GM23338 (cell line): ENCODE measurements around the gene MMP25. TPM values are rescaled to one million over a fixed set of nuclear protein-coding genes. Genes with fewer than 3 reads are reported as not detected.

ENCODE experiments used
- CREB1 ChIP-seq: fragments of 250-450 bp; sonication (Bioruptor Pico); IDR thresholded peaks from 2 replicates; pipeline ENCODE4 v1.5.0; 2020; ENCODE audit warnings: low read depth, mild to moderate bottlenecking, moderate library complexity
- EZH2 ChIP-seq: fragments of 200-600 bp; sonication (generic); IDR thresholded peaks from one replicate; pipeline ENCODE4 v1.8.0; 2017; ENCODE audit warnings: antibody characterized with exemption, mild to moderate bottlenecking, low read depth; ENCODE audit not compliant: unreplicated experiment
- POLR2AphosphoS5 ChIP-seq: IDR thresholded peaks from 2 replicates; pipeline ENCODE4 v1.6.1; 2016; ENCODE audit warnings: antibody characterized with exemption, low read depth
- STAT1 ChIP-seq: IDR thresholded peaks from one replicate; pipeline ENCODE4 v1.6.1; 2016; ENCODE audit warnings: antibody characterized with exemption; ENCODE audit not compliant: unreplicated experiment
- ZNF331 ChIP-seq: fragments of 250-450 bp; sonication (Bioruptor Pico); IDR thresholded peaks from 2 replicates; pipeline ENCODE4 v1.5.0; 2020; ENCODE audit warnings: low read depth, mild to moderate bottlenecking, moderate library complexity
- polyA plus RNA-seq: library from polyadenylated mRNA; unstranded; fragments of >200 nt; fragmentation: Nextera tagmentation; extraction: Ambion mirVana; gene quantifications from 2 replicates; pipeline ENCODE4 v1.2.1, GENCODE V29; 2016
- total RNA-seq: library from RNA; depleted of rRNA; stranded (reverse); fragments of >200 nt; shearing (Covaris generic); gene quantifications from 2 replicates; pipeline ENCODE4 v1.2.3, GENCODE V29; 2014
- TF ChIP-seq, protein P1 (sequence below): fragments of 250-450 bp; sonication (Bioruptor Pico); IDR thresholded peaks from 2 replicates; pipeline ENCODE4 v1.5.0; 2020; ENCODE audit warnings: mild to moderate bottlenecking, moderate library complexity
- TF ChIP-seq, protein P2 (sequence below): IDR thresholded peaks from 2 replicates; pipeline ENCODE4 v1.6.1; 2016; ENCODE audit warnings: antibody characterized with exemption
- TF ChIP-seq, protein P3 (sequence below): IDR thresholded peaks from one replicate; pipeline ENCODE4 v1.6.1; 2018; ENCODE audit warnings: antibody characterized with exemption; ENCODE audit not compliant: unreplicated experiment

MMP25 gene
- total and polyA plus RNA-seq, 2 experiments from 2014 or later: 7.7 to 15.9 TPM

DNA sequence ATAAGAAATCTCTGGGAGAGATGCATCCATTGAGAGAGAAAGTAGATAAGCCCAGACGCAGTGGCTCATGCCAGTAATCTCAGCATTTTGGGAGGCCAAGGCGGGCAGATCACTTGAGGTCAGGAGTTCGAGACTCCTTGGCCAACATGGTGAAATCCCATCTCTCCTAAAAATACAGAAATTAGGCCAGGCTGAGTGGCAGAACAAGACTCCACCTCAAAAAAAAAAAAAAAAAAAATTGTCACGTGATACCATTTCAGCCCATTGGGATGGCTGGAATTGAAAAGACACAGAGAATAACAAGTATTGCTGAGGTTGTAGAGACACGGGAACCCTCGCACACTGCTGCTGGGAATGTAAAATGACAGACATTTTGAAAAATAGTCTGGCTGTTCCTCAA is 16.2 kb downstream of the MMP25 start (continued):
- TF ChIP-seq, protein P1, sequence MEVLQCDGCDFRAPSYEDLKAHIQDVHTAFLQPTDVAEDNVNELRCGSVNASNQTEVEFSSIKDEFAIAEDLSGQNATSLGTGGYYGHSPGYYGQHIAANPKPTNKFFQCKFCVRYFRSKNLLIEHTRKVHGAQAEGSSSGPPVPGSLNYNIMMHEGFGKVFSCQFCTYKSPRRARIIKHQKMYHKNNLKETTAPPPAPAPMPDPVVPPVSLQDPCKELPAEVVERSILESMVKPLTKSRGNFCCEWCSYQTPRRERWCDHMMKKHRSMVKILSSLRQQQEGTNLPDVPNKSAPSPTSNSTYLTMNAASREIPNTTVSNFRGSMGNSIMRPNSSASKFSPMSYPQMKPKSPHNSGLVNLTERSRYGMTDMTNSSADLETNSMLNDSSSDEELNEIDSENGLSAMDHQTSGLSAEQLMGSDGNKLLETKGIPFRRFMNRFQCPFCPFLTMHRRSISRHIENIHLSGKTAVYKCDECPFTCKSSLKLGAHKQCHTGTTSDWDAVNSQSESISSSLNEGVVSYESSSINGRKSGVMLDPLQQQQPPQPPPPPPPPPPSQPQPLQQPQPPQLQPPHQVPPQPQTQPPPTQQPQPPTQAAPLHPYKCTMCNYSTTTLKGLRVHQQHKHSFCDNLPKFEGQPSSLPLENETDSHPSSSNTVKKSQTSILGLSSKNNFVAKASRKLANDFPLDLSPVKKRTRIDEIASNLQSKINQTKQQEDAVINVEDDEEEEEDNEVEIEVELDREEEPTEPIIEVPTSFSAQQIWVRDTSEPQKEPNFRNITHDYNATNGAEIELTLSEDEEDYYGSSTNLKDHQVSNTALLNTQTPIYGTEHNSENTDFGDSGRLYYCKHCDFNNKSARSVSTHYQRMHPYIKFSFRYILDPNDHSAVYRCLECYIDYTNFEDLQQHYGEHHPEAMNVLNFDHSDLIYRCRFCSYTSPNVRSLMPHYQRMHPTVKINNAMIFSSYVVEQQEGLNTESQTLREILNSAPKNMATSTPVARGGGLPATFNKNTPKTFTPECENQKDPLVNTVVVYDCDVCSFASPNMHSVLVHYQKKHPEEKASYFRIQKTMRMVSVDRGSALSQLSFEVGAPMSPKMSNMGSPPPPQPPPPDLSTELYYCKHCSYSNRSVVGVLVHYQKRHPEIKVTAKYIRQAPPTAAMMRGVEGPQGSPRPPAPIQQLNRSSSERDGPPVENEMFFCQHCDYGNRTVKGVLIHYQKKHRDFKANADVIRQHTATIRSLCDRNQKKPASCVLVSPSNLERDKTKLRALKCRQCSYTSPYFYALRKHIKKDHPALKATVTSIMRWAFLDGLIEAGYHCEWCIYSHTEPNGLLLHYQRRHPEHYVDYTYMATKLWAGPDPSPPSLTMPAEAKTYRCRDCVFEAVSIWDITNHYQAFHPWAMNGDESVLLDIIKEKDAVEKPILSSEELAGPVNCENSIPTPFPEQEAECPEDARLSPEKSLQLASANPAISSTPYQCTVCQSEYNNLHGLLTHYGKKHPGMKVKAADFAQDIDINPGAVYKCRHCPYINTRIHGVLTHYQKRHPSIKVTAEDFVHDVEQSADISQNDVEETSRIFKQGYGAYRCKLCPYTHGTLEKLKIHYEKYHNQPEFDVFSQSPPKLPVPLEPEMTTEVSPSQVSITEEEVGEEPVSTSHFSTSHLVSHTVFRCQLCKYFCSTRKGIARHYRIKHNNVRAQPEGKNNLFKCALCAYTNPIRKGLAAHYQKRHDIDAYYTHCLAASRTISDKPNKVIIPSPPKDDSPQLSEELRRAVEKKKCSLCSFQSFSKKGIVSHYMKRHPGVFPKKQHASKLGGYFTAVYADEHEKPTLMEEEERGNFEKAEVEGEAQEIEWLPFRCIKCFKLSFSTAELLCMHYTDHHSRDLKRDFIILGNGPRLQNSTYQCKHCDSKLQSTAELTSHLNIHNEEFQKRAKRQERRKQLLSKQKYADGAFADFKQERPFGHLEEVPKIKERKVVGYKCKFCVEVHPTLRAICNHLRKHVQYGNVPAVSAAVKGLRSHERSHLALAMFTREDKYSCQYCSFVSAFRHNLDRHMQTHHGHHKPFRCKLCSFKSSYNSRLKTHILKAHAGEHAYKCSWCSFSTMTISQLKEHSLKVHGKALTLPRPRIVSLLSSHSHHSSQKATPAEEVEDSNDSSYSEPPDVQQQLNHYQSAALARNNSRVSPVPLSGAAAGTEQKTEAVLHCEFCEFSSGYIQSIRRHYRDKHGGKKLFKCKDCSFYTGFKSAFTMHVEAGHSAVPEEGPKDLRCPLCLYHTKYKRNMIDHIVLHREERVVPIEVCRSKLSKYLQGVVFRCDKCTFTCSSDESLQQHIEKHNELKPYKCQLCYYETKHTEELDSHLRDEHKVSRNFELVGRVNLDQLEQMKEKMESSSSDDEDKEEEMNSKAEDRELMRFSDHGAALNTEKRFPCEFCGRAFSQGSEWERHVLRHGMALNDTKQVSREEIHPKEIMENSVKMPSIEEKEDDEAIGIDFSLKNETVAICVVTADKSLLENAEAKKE (CRISPR knock-in tag): no peak
- TF ChIP-seq, protein P2, sequence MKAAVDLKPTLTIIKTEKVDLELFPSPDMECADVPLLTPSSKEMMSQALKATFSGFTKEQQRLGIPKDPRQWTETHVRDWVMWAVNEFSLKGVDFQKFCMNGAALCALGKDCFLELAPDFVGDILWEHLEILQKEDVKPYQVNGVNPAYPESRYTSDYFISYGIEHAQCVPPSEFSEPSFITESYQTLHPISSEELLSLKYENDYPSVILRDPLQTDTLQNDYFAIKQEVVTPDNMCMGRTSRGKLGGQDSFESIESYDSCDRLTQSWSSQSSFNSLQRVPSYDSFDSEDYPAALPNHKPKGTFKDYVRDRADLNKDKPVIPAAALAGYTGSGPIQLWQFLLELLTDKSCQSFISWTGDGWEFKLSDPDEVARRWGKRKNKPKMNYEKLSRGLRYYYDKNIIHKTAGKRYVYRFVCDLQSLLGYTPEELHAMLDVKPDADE: no peak
- TF ChIP-seq, protein P3, sequence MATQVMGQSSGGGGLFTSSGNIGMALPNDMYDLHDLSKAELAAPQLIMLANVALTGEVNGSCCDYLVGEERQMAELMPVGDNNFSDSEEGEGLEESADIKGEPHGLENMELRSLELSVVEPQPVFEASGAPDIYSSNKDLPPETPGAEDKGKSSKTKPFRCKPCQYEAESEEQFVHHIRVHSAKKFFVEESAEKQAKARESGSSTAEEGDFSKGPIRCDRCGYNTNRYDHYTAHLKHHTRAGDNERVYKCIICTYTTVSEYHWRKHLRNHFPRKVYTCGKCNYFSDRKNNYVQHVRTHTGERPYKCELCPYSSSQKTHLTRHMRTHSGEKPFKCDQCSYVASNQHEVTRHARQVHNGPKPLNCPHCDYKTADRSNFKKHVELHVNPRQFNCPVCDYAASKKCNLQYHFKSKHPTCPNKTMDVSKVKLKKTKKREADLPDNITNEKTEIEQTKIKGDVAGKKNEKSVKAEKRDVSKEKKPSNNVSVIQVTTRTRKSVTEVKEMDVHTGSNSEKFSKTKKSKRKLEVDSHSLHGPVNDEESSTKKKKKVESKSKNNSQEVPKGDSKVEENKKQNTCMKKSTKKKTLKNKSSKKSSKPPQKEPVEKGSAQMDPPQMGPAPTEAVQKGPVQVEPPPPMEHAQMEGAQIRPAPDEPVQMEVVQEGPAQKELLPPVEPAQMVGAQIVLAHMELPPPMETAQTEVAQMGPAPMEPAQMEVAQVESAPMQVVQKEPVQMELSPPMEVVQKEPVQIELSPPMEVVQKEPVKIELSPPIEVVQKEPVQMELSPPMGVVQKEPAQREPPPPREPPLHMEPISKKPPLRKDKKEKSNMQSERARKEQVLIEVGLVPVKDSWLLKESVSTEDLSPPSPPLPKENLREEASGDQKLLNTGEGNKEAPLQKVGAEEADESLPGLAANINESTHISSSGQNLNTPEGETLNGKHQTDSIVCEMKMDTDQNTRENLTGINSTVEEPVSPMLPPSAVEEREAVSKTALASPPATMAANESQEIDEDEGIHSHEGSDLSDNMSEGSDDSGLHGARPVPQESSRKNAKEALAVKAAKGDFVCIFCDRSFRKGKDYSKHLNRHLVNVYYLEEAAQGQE: no peak
- TF ChIP-seq POLR2AphosphoS5 (no peak), ZNF331 (CRISPR knock-in tag) (no peak), STAT1 (no peak), EZH2 (no peak), CREB1 (no peak)
